ENCODE results near the gene POLR2L. TPM values are rescaled to one million over a fixed set of nuclear protein-coding genes. Genes with fewer than 3 reads are reported as not detected.

Gene POLR2L
- total RNA-seq, 2 donors from 2014 or later: 64.5 to 91.1 TPM

- Histone ChIP-seq H3K4me1 (replicated peaks) (peaks cover 16% of the 10 kb centered on the region), H3K9me3 (no peaks in the 10 kb centered on the region)
- DNase-seq (ENCODE audit: low spot score): no peak
Measured at GRCh38 chr11:794766-795633, 47.3 kb downstream of the POLR2L start.

GRCh38 chr11:794013-794765, 48.1 kb downstream of the POLR2L start:
- no peak for TF ChIP-seq POLR2AphosphoS5 (IDR thresholded peaks at IDR 0.05)
- TF ChIP-seq CTCF (IDR thresholded peaks at IDR 0.05): no peak
- TF ChIP-seq POLR2A (IDR thresholded peaks at IDR 0.05): no peak
- no peaks in the 10 kb centered on the region for H3K27me3 ChIP-seq (replicated peaks; ENCODE audit: insufficient read depth)
- WGBS: 79% methylated on average over 21 of the region's 31 CpGs
- H3K4me1 ChIP-seq (replicated peaks): peaks cover 16% of the 10 kb centered on the region
- no peak overlapping the region for H3K4me3 ChIP-seq
- intact Hi-C loops (cut with DNase I): no loop called here
- H3K27ac ChIP-seq: no peak overlapping the region
- no peaks in the 10 kb centered on the region for H3K36me3 ChIP-seq
- no peaks in the 10 kb centered on the region for H3K9me3 ChIP-seq
- DNase-seq (ENCODE audit: low spot score): no peak

More at GRCh38 chr11:794766-795633, 47.3 kb downstream of the POLR2L start:
- H3K27ac ChIP-seq: peak overlapping the region; percentile 81 to 86
- H3K4me3 ChIP-seq: peak overlapping the region; percentile 47 to 73
- intact Hi-C loops (cut with DNase I): no loop called here
- TF ChIP-seq POLR2A (IDR thresholded peaks at IDR 0.05): no peak
- no peak for TF ChIP-seq POLR2AphosphoS5 (IDR thresholded peaks at IDR 0.05)
- TF ChIP-seq CTCF (IDR thresholded peaks at IDR 0.05): no peak
- no peaks in the 10 kb centered on the region for H3K27me3 ChIP-seq (replicated peaks; ENCODE audit: insufficient read depth)
- WGBS: 42% methylated on average over 31 of the region's 38 CpGs
- H3K36me3 ChIP-seq: no peaks in the 10 kb centered on the region

DNA sequence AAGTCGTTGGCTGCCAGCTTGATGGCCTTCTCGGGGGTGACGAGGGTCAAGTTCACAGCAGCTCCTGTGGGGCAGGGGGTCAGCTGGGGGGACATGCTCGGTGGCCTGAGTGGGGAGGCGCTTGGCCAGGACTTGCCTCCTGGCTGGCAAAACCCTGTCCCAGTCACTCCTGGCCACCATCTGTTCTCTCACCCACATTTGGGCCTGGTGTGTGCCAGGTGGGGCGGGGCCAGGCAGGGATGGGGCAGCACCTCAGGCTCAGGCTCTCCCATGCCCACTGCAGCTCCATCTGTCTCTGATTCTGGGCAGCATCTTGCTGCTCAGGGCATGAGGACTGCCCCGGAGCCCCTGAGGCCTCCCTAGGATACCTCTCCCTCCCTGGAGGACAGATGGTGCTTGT, 48.8 kb downstream of the POLR2L start:
- Histone ChIP-seq H3K4me1 (replicated peaks) (peaks cover 16% of the 10 kb centered on the region), H3K27ac (no peak overlapping the region), H3K4me3 (no peak overlapping the region), H3K9me3 (no peaks in the 10 kb centered on the region), H3K36me3 (no peaks in the 10 kb centered on the region), H3K27me3 (replicated peaks; ENCODE audit: insufficient read depth) (no peaks in the 10 kb centered on the region)
- intact Hi-C loops (cut with DNase I): no loop called here
- 86% methylated on average over 7 of the region's 7 CpGs for WGBS
- TF ChIP-seq CTCF (IDR thresholded peaks at IDR 0.05) (no peak), POLR2A (IDR thresholded peaks at IDR 0.05) (no peak), POLR2AphosphoS5 (IDR thresholded peaks at IDR 0.05) (no peak)
- DNase-seq (ENCODE audit: low spot score): no peak

GRCh38 chr11:792873-793272, 49.5 kb downstream of the POLR2L start:
- H3K27me3 ChIP-seq (replicated peaks; ENCODE audit: insufficient read depth): no peaks in the 10 kb centered on the region
- intact Hi-C loops (cut with DNase I): no loop called here
- TF ChIP-seq CTCF (IDR thresholded peaks at IDR 0.05): no peak
- TF ChIP-seq POLR2A (IDR thresholded peaks at IDR 0.05): no peak
- no peak for TF ChIP-seq POLR2AphosphoS5 (IDR thresholded peaks at IDR 0.05)
- no peak overlapping the region for H3K4me3 ChIP-seq
- no peak for DNase-seq (ENCODE audit: low spot score)
- 92% methylated on average over 13 of the region's 13 CpGs for WGBS
- H3K36me3 ChIP-seq: no peaks in the 10 kb centered on the region
- H3K27ac ChIP-seq: no peak overlapping the region
- H3K9me3 ChIP-seq: no peaks in the 10 kb centered on the region
- peaks cover 16% of the 10 kb centered on the region for H3K4me1 ChIP-seq (replicated peaks)
